Measurements from ENCODE around the gene HDAC11. TPM values are rescaled to one million over a fixed set of nuclear protein-coding genes. Genes with fewer than 3 reads are reported as not detected.

Gene HDAC11
- total RNA-seq, 2 experiments from 2014 or later, result 0.74 to 1.1 TPM

DNA sequence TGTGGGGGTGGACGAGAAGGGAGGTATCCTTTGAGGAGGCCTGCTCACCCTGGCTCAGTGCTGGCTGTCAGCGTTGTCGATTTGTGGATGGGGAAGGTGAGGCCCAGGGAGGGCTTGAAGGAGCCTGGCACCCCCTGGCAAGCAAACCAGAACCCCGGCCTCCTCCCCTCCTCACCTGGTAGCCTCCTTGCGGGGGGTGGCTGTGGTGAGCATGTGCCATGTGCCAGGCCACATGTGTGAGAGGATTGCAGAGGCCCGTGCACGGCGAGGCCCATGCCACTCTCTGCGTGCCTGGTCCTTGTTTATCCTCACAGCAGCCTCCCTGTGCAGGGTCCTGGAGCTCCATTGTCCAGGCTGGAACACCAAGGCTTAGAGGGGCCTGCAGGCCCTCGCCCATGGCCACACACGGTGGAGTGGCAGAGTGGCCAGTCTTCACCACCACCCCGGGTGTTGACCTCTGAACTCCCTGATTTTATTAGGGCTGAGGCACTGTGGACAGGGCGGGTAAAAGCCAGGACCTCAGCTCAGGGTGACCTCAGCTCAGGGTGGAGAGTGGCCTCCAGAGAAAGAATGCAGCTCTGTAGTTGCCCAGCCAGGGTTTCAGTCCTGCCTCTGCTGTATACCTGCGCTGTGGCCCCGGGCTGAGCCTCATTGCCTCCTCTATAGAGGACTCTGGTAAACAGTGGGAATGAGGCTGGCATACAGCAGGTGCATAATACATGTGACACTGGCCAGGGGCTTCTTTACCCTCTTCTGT is 29.1 kb downstream of the HDAC11 start:
- ChIA-PET CTCF (ENCODE audit: unreplicated experiment) (no interaction called here), POLR2A (interaction anchor here (0.6 kb wide), 1 partner anchor 970 kb away, joined by 3 read pairs; no protein-coding TSS in a partner anchor)
- Histone ChIP-seq H3K4me2 (ENCODE audit: low read length) (no peak overlapping the region), H2AFZ (ENCODE audit: low read length) (no peak overlapping the region), H4K20me1 (ENCODE audit: insufficient read depth, low read length) (no peaks in the 10 kb centered on the region), H3K27ac (ENCODE audit: low read depth, low read length, poor library complexity, severe bottlenecking) (no peak overlapping the region), H3K9me2 (ENCODE audit: insufficient read depth, low read length) (no peaks in the 10 kb centered on the region), H3K36me3 (ENCODE audit: insufficient read depth, low read length) (no peaks in the 10 kb centered on the region), H3K4me3 (ENCODE audit: low read depth, low read length, poor library complexity, severe bottlenecking) (no peak overlapping the region), H3K9me3 (ENCODE audit: low read length) (no peaks in the 10 kb centered on the region), H3K4me1 (ENCODE audit: insufficient read depth, low read length, poor library complexity, severe bottlenecking) (no peaks in the 10 kb centered on the region), H3K79me2 (ENCODE audit: insufficient read depth, low read depth, low read length) (no peaks in the 10 kb centered on the region)
- intact Hi-C loops (cut with micrococcal nuclease; ENCODE audit: unreplicated experiment), result no loop called here
- DNase-seq (ENCODE audit: low spot score), result no peak
- TF ChIP-seq CTCF (conservative IDR thresholded peaks at IDR 0.05; ENCODE audit: low read length), result no peak
- TF ChIP-seq EZH2phosphoT487 (IDR thresholded peaks at IDR 0.05; ENCODE audit: borderline replicate concordance, low read depth, low read length), result no peak
- BruUV-seq (replicated peaks), result no TSS peak

- intact Hi-C loops (cut with micrococcal nuclease; ENCODE audit: unreplicated experiment), result no loop called here
- Histone ChIP-seq H3K4me1 (ENCODE audit: insufficient read depth, low read length, poor library complexity, severe bottlenecking) (no peaks in the 10 kb centered on the region), H3K4me3 (ENCODE audit: low read depth, low read length, poor library complexity, severe bottlenecking) (no peak overlapping the region), H2AFZ (ENCODE audit: low read length) (no peak overlapping the region), H3K36me3 (ENCODE audit: insufficient read depth, low read length) (no peaks in the 10 kb centered on the region), H4K20me1 (ENCODE audit: insufficient read depth, low read length) (no peaks in the 10 kb centered on the region), H3K4me2 (ENCODE audit: low read length) (no peak overlapping the region), H3K27ac (ENCODE audit: low read depth, low read length, poor library complexity, severe bottlenecking) (no peak overlapping the region), H3K9me3 (ENCODE audit: low read length) (no peaks in the 10 kb centered on the region), H3K79me2 (ENCODE audit: insufficient read depth, low read depth, low read length) (no peaks in the 10 kb centered on the region), H3K9me2 (ENCODE audit: insufficient read depth, low read length) (no peaks in the 10 kb centered on the region)
- TF ChIP-seq EZH2phosphoT487 (IDR thresholded peaks at IDR 0.05; ENCODE audit: borderline replicate concordance, low read depth, low read length) (no peak), CTCF (conservative IDR thresholded peaks at IDR 0.05; ENCODE audit: low read length) (no peak)
- no peak for DNase-seq (ENCODE audit: low spot score)
- POLR2A ChIA-PET, result interaction anchor here (0.6 kb wide), 1 partner anchor 970 kb away, joined by 3 read pairs; no protein-coding TSS in a partner anchor
- CTCF ChIA-PET (ENCODE audit: unreplicated experiment), result no interaction called here
- BruUV-seq (replicated peaks), result no TSS peak
These were observed 29.7 kb downstream of the HDAC11 start for GRCh38 chr3:13509816-13510192.

DNA sequence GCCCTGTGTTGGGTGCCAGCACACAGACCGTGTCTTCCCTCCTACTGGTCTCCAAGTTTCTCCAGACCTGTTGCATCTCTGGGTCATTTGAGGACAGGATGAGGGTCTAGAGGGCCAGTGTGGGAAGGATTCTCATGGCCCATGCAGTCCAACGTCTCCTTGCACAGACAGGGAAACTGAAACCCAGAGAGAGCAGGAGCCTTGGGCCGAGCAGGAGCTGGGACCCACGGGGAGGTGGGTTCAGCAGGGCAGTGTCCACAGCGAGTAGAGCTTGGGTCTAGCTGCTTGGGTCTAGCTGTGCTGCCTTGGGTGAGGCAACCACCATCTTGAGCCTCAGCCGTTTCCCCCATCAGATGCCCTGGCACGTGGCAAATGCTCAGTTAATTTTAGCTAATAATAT is 32.3 kb downstream of the HDAC11 start:
- ChIA-PET POLR2A (no interaction called here), CTCF (ENCODE audit: unreplicated experiment) (no interaction called here)
- H3K27ac ChIP-seq (ENCODE audit: low read depth, low read length, poor library complexity, severe bottlenecking), result no peak overlapping the region
- no peaks in the 10 kb centered on the region for H3K4me1 ChIP-seq (ENCODE audit: insufficient read depth, low read length, poor library complexity, severe bottlenecking)
- H3K9me2 ChIP-seq (ENCODE audit: insufficient read depth, low read length), result no peaks in the 10 kb centered on the region
- intact Hi-C loops (cut with micrococcal nuclease; ENCODE audit: unreplicated experiment), result no loop called here
- H3K79me2 ChIP-seq (ENCODE audit: insufficient read depth, low read depth, low read length), result no peaks in the 10 kb centered on the region
- no peaks in the 10 kb centered on the region for H3K36me3 ChIP-seq (ENCODE audit: insufficient read depth, low read length)
- DNase-seq (ENCODE audit: low spot score), result no peak
- no TSS peak for BruUV-seq (replicated peaks)
- H3K4me3 ChIP-seq (ENCODE audit: low read depth, low read length, poor library complexity, severe bottlenecking), result no peak overlapping the region
- no peak overlapping the region for H2AFZ ChIP-seq (ENCODE audit: low read length)
- no peaks in the 10 kb centered on the region for H4K20me1 ChIP-seq (ENCODE audit: insufficient read depth, low read length)
- H3K4me2 ChIP-seq (ENCODE audit: low read length), result no peak overlapping the region
- no peak for TF ChIP-seq CTCF (conservative IDR thresholded peaks at IDR 0.05; ENCODE audit: low read length)
- no peak for TF ChIP-seq EZH2phosphoT487 (IDR thresholded peaks at IDR 0.05; ENCODE audit: borderline replicate concordance, low read depth, low read length)
- no peaks in the 10 kb centered on the region for H3K9me3 ChIP-seq (ENCODE audit: low read length)

Measured in OCI-LY7 (cell line).